Stomach (tissue), 9 donors: ENCODE results near the gene RBBP8NL. TPM values are rescaled to one million over a fixed set of nuclear protein-coding genes. Genes with fewer than 3 reads are reported as not detected.

Experiments
- DNase-seq, 2 donors: peaks; one replicate each; pipeline versions ENCODE4 v3.0.0 to v3.0.0-alpha.2; 2013 to 2019
- H3K27ac ChIP-seq, 5 donors: fragments of 200-600 bp in 4 of 5; sonication (generic) in 4 of 5; one replicate each; pipeline ENCODE4 v1.5.1; 2013 to 2019; ENCODE audit warnings: mild to moderate bottlenecking in 1 of 5, moderate library complexity in 1 of 5
- H3K27me3 ChIP-seq, 3 donors: fragments of 200-600 bp; sonication (generic); one replicate each; pipeline ENCODE4 v1.5.1; 2017 to 2019; ENCODE audit warnings: mixed run types in 1 of 3
- H3K36me3 ChIP-seq, 4 donors: fragments of 200-600 bp; sonication (generic); 1 replicate in 3 of 4; 2 replicates in 1 of 4; pipeline ENCODE4 v1.5.1; 2016 to 2019
- H3K4me1 ChIP-seq, 4 donors: fragments of 200-600 bp; sonication (generic); one replicate each; pipeline ENCODE4 v1.5.1; 2016 to 2019
- H3K4me3 ChIP-seq, 4 donors: fragments of 200-600 bp; sonication (generic) in 3 of 4; one replicate each; pipeline ENCODE4 v1.5.1; 2016 to 2019; ENCODE audit warnings: mild to moderate bottlenecking in 1 of 4
- H3K9me3 ChIP-seq, 4 donors: fragments of 200-600 bp; sonication (generic); one replicate each; pipeline ENCODE4 v1.5.1; 2016 to 2019
- CTCF ChIP-seq, 7 experiments: fragments of 450-650 bp in 4 of 7; fragments of 200-600 bp in 3 of 7; sonication (generic) in 3 of 7; IDR thresholded peaks; one replicate each; pipeline ENCODE4 v1.5.1; 2016 to 2019; ENCODE audit warnings: antibody characterized with exemption in 7 of 7, control low read depth in 2 of 7, mild to moderate bottlenecking in 1 of 7
- EP300 ChIP-seq: sonication (generic); formaldehyde crosslinking; IDR thresholded peaks from one replicate; pipeline ENCODE4 v1.6.1; 2017; ENCODE audit warnings: antibody characterized with exemption
- POLR2A ChIP-seq, 4 donors: fragments of 450-650 bp; IDR thresholded peaks; one replicate each; pipeline ENCODE4 v1.6.1; 2016; ENCODE audit warnings: antibody characterized with exemption in 4 of 4, control low read depth in 2 of 4, mild to moderate bottlenecking in 1 of 4, moderate library complexity in 1 of 4
- POLR2AphosphoS5 ChIP-seq, 3 donors: sonication (generic); formaldehyde crosslinking; IDR thresholded peaks; one replicate each; pipeline ENCODE4 v1.6.1; 2016; ENCODE audit warnings: antibody characterized with exemption in 3 of 3
- WGBS, 5 donors: extraction: QIAGEN DNeasy Blood & Tissue Kit in 3 of 5; methylation state at CpG; one replicate each; pipeline versions ENCODE4 v1.1.5 to v1.1.7; 2013 to 2018; 5-methylcytosine and 5-hydroxymethylcytosine counted together
- intact Hi-C: fragments of 100-400 bp; cut with DNase I; formaldehyde crosslinking; loops from one replicate; pipeline ENCODE4 v1.15.1; 2023; ENCODE audit warnings: low total_unique reads
- polyA plus RNA-seq, 3 donors: library from polyadenylated mRNA; stranded (reverse); fragments of 200-250 nt; gene quantifications; one replicate each; pipeline ENCODE4 v1.2.3, GENCODE V29; 2013
- total RNA-seq, 5 donors: library from RNA; depleted of rRNA; stranded (reverse); fragments of >200 nt; gene quantifications; one replicate each; pipeline versions ENCODE4 v1.1.0 to v1.2.3, GENCODE V29; 2014 to 2016
- donor health status: healthy with polysubstance abuse.
- donor health status: Bipolar disorder and iron deficiency.
- donor health status: healthy.

RBBP8NL gene
- total and polyA plus RNA-seq, 8 donors, result 0.45 to 8.0 (median 2.2) TPM; not detected in 2

GRCh38 chr20:62466806-62467537, 39.6 kb upstream of the RBBP8NL start:
- Histone ChIP-seq H3K36me3 (peaks cover 0 to 33% (median 29%) of the 10 kb centered on the region in 4 donors), H3K4me3 (no peak overlapping the region), H3K27me3 (peaks cover 0 to 43% (median 0%) of the 10 kb centered on the region in 3 donors), H3K27ac (no peak overlapping the region), H3K4me1 (peaks cover 0 to 24% (median 18%) of the 10 kb centered on the region in 4 donors), H3K9me3 (no peaks in the 10 kb centered on the region)
- no peak for DNase-seq
- intact Hi-C loops, result no loop called here
- no peak for TF ChIP-seq EP300
- TF ChIP-seq POLR2A (IDR thresholded peaks at IDR 0.05), result no peak
- TF ChIP-seq POLR2AphosphoS5 (IDR thresholded peaks at IDR 0.05), result no peak
- no peak for TF ChIP-seq CTCF (IDR thresholded peaks at IDR 0.05)
- WGBS, 5 donors, result 78 to 83% (median 83%) methylated on average over 17 to 19 of the region's 19 CpGs

- H3K27me3 ChIP-seq, result peaks cover 0 to 47% (median 0%) of the 10 kb centered on the region in 3 donors
- no peak overlapping the region for H3K27ac ChIP-seq
- peaks cover 3 to 32% (median 25%) of the 10 kb centered on the region in 4 donors for H3K4me1 ChIP-seq
- DNase-seq, result no peak
- no peaks in the 10 kb centered on the region for H3K9me3 ChIP-seq
- intact Hi-C loops, result no loop called here
- H3K4me3 ChIP-seq, result no peak overlapping the region
- 80 to 92% (median 84%) methylated on average over 29 to 48 of the region's 48 CpGs for WGBS, 5 donors
- TF ChIP-seq EP300 (no peak), POLR2AphosphoS5 (IDR thresholded peaks at IDR 0.05) (no peak), POLR2A (IDR thresholded peaks at IDR 0.05) (no peak), CTCF (IDR thresholded peaks at IDR 0.05) (no peak)
- H3K36me3 ChIP-seq, result peaks cover 0 to 33% (median 29%) of the 10 kb centered on the region in 4 donors
Observed at GRCh38 chr20:62466072-62466760, 38.9 kb upstream of the RBBP8NL start.

GRCh38 chr20:62464990-62465389, 37.7 kb upstream of the RBBP8NL start:
- Histone ChIP-seq H3K4me1 (peaks cover 4 to 31% (median 25%) of the 10 kb centered on the region in 4 donors), H3K27ac (no peak overlapping the region)
- 80 to 100% (median 81%) methylated on average over 1 to 10 of the region's 10 CpGs for WGBS, 5 donors

More at GRCh38 chr20:62464990-62465389, 37.7 kb upstream of the RBBP8NL start:
- Histone ChIP-seq H3K4me3 (no peak overlapping the region), H3K27me3 (peaks cover 0 to 46% (median 0%) of the 10 kb centered on the region in 3 donors), H3K9me3 (no peaks in the 10 kb centered on the region), H3K36me3 (peaks cover 0 to 33% (median 29%) of the 10 kb centered on the region in 4 donors)
- no peak for DNase-seq
- intact Hi-C loops, result no loop called here
- TF ChIP-seq CTCF (IDR thresholded peaks at IDR 0.05) (no peak), POLR2A (IDR thresholded peaks at IDR 0.05) (no peak), POLR2AphosphoS5 (IDR thresholded peaks at IDR 0.05) (no peak), EP300 (no peak)
